ENCODE measurements around the gene FRMD4A.

FRMD4A gene

GRCh38 chr10:13741438-13741837 lies 589.3 kb downstream of the FRMD4A start:
- no peaks in the 10 kb centered on the region for H3K9me3 ChIP-seq
- DNase-seq: no peak
- no peaks in the 10 kb centered on the region for H3K36me3 ChIP-seq
- peaks cover 6% of the 10 kb centered on the region; the same call in 1 of the 2 replicates for H3K27me3 ChIP-seq
- no peak overlapping the region for H3K4me3 ChIP-seq (ENCODE audit: low read depth, low read length)
- no peaks in the 10 kb centered on the region for H3K4me1 ChIP-seq
- TF ChIP-seq CTCF (IDR thresholded peaks at IDR 0.05; ENCODE audit: low read depth, low read length): no peak

- no peak for DNase-seq
- Histone ChIP-seq H3K4me1 (no peaks in the 10 kb centered on the region), H3K4me3 (ENCODE audit: low read depth, low read length) (no peak overlapping the region), H3K27me3 (no peaks in the 10 kb centered on the region), H3K9me3 (no peaks in the 10 kb centered on the region), H3K36me3 (no peaks in the 10 kb centered on the region)
- TF ChIP-seq CTCF (IDR thresholded peaks at IDR 0.05; ENCODE audit: low read depth, low read length): no peak
These were observed 590.3 kb downstream of the FRMD4A start for GRCh38 chr10:13740461-13740860.

GRCh38 chr10:13739183-13739582 lies 591.5 kb downstream of the FRMD4A start:
- Histone ChIP-seq H3K27me3 (no peaks in the 10 kb centered on the region), H3K4me1 (no peaks in the 10 kb centered on the region), H3K9me3 (no peaks in the 10 kb centered on the region), H3K4me3 (ENCODE audit: low read depth, low read length) (no peak overlapping the region), H3K36me3 (no peaks in the 10 kb centered on the region)
- no peak for TF ChIP-seq CTCF (IDR thresholded peaks at IDR 0.05; ENCODE audit: low read depth, low read length)
- no peak for DNase-seq

- Histone ChIP-seq H3K36me3 (no peaks in the 10 kb centered on the region), H3K9me3 (no peaks in the 10 kb centered on the region), H3K4me3 (ENCODE audit: low read depth, low read length) (no peak overlapping the region), H3K27me3 (no peaks in the 10 kb centered on the region), H3K4me1 (no peaks in the 10 kb centered on the region)
- TF ChIP-seq CTCF (IDR thresholded peaks at IDR 0.05; ENCODE audit: low read depth, low read length): no peak
- DNase-seq: no peak
These were observed 594.2 kb downstream of the FRMD4A start for GRCh38 chr10:13736506-13736905.

GRCh38 chr10:13734151-13734550 lies 596.6 kb downstream of the FRMD4A start:
- Histone ChIP-seq H3K36me3 (no peaks in the 10 kb centered on the region), H3K4me1 (no peaks in the 10 kb centered on the region), H3K27me3 (no peaks in the 10 kb centered on the region), H3K9me3 (no peaks in the 10 kb centered on the region), H3K4me3 (ENCODE audit: low read depth, low read length) (no peak overlapping the region)
- TF ChIP-seq CTCF (IDR thresholded peaks at IDR 0.05; ENCODE audit: low read depth, low read length): no peak
- DNase-seq: no peak

- H3K4me3 ChIP-seq (ENCODE audit: low read depth, low read length): no peak overlapping the region
- TF ChIP-seq CTCF (IDR thresholded peaks at IDR 0.05; ENCODE audit: low read depth, low read length): no peak
- H3K36me3 ChIP-seq: no peaks in the 10 kb centered on the region
- no peaks in the 10 kb centered on the region for H3K27me3 ChIP-seq
- no peak for DNase-seq
- H3K4me1 ChIP-seq: no peaks in the 10 kb centered on the region
- no peaks in the 10 kb centered on the region for H3K9me3 ChIP-seq
These were observed 597.7 kb downstream of the FRMD4A start for GRCh38 chr10:13733071-13733470.

Measured in BE2C (cell line).